ENCODE measurements around the gene ZNF397.

DNA sequence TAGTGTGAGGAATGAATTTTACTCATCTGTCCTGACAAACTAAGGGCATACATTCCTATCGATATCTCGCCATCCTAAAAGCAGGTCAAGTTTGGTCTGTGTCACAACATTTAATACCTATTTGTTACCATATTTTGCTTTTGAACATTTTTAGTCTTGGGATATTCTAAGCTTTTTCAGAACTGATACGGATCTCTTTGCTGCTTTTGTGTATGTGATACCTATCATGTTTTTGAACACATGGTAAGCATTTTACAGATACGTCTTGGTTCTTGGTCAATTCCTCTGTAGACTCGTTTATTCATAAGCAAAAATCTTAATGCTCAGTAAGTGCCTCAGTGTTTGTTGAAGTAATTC, 592 bp downstream of the ZNF397 start:
- TF ChIP-seq, protein P1, sequence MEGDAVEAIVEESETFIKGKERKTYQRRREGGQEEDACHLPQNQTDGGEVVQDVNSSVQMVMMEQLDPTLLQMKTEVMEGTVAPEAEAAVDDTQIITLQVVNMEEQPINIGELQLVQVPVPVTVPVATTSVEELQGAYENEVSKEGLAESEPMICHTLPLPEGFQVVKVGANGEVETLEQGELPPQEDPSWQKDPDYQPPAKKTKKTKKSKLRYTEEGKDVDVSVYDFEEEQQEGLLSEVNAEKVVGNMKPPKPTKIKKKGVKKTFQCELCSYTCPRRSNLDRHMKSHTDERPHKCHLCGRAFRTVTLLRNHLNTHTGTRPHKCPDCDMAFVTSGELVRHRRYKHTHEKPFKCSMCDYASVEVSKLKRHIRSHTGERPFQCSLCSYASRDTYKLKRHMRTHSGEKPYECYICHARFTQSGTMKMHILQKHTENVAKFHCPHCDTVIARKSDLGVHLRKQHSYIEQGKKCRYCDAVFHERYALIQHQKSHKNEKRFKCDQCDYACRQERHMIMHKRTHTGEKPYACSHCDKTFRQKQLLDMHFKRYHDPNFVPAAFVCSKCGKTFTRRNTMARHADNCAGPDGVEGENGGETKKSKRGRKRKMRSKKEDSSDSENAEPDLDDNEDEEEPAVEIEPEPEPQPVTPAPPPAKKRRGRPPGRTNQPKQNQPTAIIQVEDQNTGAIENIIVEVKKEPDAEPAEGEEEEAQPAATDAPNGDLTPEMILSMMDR (conservative IDR thresholded peaks at IDR 0.05 in 1 of 2, IDR thresholded peaks at IDR 0.05 in 1 of 2; ENCODE audit: extremely low read depth in 1 of 2, insufficient read depth in 1 of 2, low read depth in 1 of 2, low read length in 2 of 2): no peak
- TF ChIP-seq EZH2 (IDR thresholded peaks at IDR 0.05; ENCODE audit: borderline replicate concordance, low read length): no peak

Measured in mammary epithelial cell (primary cell).